Measurements from ENCODE around the gene TPM4.

DNA sequence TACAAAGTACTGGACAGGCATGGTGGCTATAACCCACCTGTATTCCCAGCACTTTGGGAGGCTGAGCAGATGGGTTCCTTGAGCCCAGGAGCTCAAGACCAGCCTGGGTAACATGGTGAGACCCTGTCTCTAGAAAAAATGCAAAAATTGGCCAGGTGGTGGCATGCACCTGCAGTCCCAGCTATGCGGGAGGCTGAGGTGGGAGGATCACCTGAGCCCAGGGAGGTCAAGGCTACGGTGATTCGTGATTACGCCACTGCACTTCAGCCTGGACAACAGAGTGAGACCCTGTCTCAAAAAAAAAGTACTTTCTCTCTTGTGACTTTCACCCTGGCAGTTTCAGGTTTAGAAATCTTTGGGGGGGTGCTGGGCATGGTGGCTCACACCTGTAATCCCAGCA, 24.2 kb downstream of the TPM4 start:
- TF ChIP-seq, protein P1, sequence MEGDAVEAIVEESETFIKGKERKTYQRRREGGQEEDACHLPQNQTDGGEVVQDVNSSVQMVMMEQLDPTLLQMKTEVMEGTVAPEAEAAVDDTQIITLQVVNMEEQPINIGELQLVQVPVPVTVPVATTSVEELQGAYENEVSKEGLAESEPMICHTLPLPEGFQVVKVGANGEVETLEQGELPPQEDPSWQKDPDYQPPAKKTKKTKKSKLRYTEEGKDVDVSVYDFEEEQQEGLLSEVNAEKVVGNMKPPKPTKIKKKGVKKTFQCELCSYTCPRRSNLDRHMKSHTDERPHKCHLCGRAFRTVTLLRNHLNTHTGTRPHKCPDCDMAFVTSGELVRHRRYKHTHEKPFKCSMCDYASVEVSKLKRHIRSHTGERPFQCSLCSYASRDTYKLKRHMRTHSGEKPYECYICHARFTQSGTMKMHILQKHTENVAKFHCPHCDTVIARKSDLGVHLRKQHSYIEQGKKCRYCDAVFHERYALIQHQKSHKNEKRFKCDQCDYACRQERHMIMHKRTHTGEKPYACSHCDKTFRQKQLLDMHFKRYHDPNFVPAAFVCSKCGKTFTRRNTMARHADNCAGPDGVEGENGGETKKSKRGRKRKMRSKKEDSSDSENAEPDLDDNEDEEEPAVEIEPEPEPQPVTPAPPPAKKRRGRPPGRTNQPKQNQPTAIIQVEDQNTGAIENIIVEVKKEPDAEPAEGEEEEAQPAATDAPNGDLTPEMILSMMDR (IDR thresholded peaks at IDR 0.05): no peak
- TF ChIP-seq POLR2A (IDR thresholded peaks at IDR 0.05): no peak

All from prostate gland (tissue), 2 donors.